A549 (cell line): Measurements from ENCODE around the gene TRIM17. TPM values are rescaled to one million over a fixed set of nuclear protein-coding genes. Genes with fewer than 3 reads are reported as not detected.

Source experiments
- ATAC-seq, 2 experiments: fragments of 200-7000 bp in 1 of 2; fragments of >200 bp in 1 of 2; cut with Nextera tagmentation in 1 of 2; cut with Tn5 transposase in 1 of 2; 3 replicates each; pipeline versions ENCODE4 v1.8.0 to v1.9.1; 2018 to 2020; ENCODE audit warnings: mild to moderate bottlenecking in 1 of 2, moderate library complexity in 1 of 2
- CTCF ChIA-PET: fragments of 300-600 bp; sonication (Branson Sonifier 250); formaldehyde crosslinking; extraction: SDS; loops from one replicate; lab custom pipeline; 2021; ENCODE audit warnings: antibody characterized with exemption, inconsistent platforms; lab: Yijun Ruan, JAX
- POLR2A ChIA-PET: fragments of 350-600 bp; formaldehyde crosslinking; extraction: SDS; loops from one replicate; lab custom pipeline; 2021; ENCODE audit warnings: antibody characterized with exemption, inconsistent platforms; lab: Yijun Ruan, JAX
- DNase-seq, 2 experiments: peaks; one replicate each; pipeline versions ENCODE4 v3.0.0 to v3.0.0-alpha.2; 2011 to 2016; ENCODE audit warnings: low read depth in 1 of 2, low spot score in 1 of 2
- FAIRE-seq: peaks from 2 replicates; lab custom pipeline; 2011; peaks lifted over from hg19 to GRCh38; lab: Jason Lieb, UNC
- H3K27ac ChIP-seq, 2 experiments: fragments of >200 bp; sonication (Bioruptor Twin); formaldehyde crosslinking; 3 replicates each; pipeline ENCODE4 v1.5.1; 2016 to 2017
- H3K4me1 ChIP-seq: fragments of >200 bp; sonication (Bioruptor Twin); formaldehyde crosslinking; 3 replicates; pipeline ENCODE4 v1.6.1; 2016
- H3K4me2 ChIP-seq: fragments of >200 bp; sonication (Bioruptor Twin); formaldehyde crosslinking; 3 replicates; pipeline ENCODE4 v1.6.1; 2016
- H3K4me3 ChIP-seq: fragments of >200 bp; sonication (Bioruptor Twin); formaldehyde crosslinking; 3 replicates; pipeline ENCODE4 v1.5.1; 2016
- H3K9me3 ChIP-seq: fragments of >200 bp; sonication (Bioruptor Twin); formaldehyde crosslinking; 3 replicates; pipeline ENCODE4 v1.6.1; 2016
- CBX8 ChIP-seq: fragments of 200-600 bp; sonication (generic); IDR thresholded peaks from 2 replicates; pipeline ENCODE4 v1.6.1; 2016
- ELK1 ChIP-seq: fragments of 150-350 bp; IDR thresholded peaks from 2 replicates; pipeline ENCODE4 v1.6.1; 2014; ENCODE audit warnings: low read depth, mild to moderate bottlenecking, low read length
- ESRRA ChIP-seq: fragments of 150-350 bp; IDR thresholded peaks from 2 replicates; pipeline ENCODE4 v1.6.1; 2014; ENCODE audit warnings: mild to moderate bottlenecking, low read length, borderline replicate concordance
- HDAC2 ChIP-seq: fragments of 200-600 bp; sonication (generic); IDR thresholded peaks from 2 replicates; pipeline ENCODE4 v1.6.1; 2016
- HEYL ChIP-seq: fragments of 250-450 bp; sonication (Bioruptor Pico); IDR thresholded peaks from 2 replicates; pipeline ENCODE4 v1.8.0; 2021; ENCODE audit warnings: mild to moderate bottlenecking, moderate library complexity
- NR3C1 ChIP-seq: fragments of >200 bp; sonication (Bioruptor Twin); formaldehyde crosslinking; IDR thresholded peaks from 3 replicates; pipeline ENCODE4 v1.6.1; 2017
- PHF8 ChIP-seq: fragments of 200-600 bp; sonication (generic); IDR thresholded peaks from 2 replicates; pipeline ENCODE4 v1.6.1; 2016; ENCODE audit warnings: low read depth, mild to moderate bottlenecking, antibody characterized with exemption, moderate library complexity, borderline replicate concordance
- RARB ChIP-seq: fragments of 250-450 bp; sonication (Bioruptor Pico); IDR thresholded peaks from 2 replicates; pipeline ENCODE4 v1.8.0; 2021; ENCODE audit warnings: mild to moderate bottlenecking, moderate library complexity
- REST ChIP-seq: fragments of 200-600 bp; sonication (generic); IDR thresholded peaks from 2 replicates; pipeline ENCODE4 v1.6.1; 2016; ENCODE audit warnings: antibody characterized with exemption, mild to moderate bottlenecking, moderate library complexity
- SREBF2 ChIP-seq: fragments of 450-650 bp; IDR thresholded peaks from 2 replicates; pipeline ENCODE4 v1.6.1; 2014; ENCODE audit warnings: mild to moderate bottlenecking, moderate library complexity
- WGBS: methylation state at CpG from one replicate; pipeline ENCODE4 v1.1.6; 2017; ENCODE audit errors: missing lambda C conversion rate; 5-methylcytosine and 5-hydroxymethylcytosine counted together
- polyA plus RNA-seq, 4 experiments: library from polyadenylated mRNA; depleted of rRNA in 3 of 4; stranded (reverse); fragments of >200 nt; fragmentation: RNase III in 1 of 4; extraction: RNeasy Plus Mini Kit Qiagen cat#74134 plus additional on column Dnase treatment in 1 of 4; gene quantifications; 2 replicates in 3 of 4; 3 replicates in 1 of 4; pipeline ENCODE4 v1.2.3, GENCODE V29; 2011 to 2017
- TF ChIP-seq, protein P1 (sequence below): fragments of >200 bp; sonication (Bioruptor Twin); formaldehyde crosslinking; IDR thresholded peaks from 3 replicates; pipeline ENCODE4 v1.5.1; 2016

The TRIM17 gene
- polyA plus RNA-seq, 2 of the 4 experiments (the other 2 are of a cell fraction), result not detected

DNA sequence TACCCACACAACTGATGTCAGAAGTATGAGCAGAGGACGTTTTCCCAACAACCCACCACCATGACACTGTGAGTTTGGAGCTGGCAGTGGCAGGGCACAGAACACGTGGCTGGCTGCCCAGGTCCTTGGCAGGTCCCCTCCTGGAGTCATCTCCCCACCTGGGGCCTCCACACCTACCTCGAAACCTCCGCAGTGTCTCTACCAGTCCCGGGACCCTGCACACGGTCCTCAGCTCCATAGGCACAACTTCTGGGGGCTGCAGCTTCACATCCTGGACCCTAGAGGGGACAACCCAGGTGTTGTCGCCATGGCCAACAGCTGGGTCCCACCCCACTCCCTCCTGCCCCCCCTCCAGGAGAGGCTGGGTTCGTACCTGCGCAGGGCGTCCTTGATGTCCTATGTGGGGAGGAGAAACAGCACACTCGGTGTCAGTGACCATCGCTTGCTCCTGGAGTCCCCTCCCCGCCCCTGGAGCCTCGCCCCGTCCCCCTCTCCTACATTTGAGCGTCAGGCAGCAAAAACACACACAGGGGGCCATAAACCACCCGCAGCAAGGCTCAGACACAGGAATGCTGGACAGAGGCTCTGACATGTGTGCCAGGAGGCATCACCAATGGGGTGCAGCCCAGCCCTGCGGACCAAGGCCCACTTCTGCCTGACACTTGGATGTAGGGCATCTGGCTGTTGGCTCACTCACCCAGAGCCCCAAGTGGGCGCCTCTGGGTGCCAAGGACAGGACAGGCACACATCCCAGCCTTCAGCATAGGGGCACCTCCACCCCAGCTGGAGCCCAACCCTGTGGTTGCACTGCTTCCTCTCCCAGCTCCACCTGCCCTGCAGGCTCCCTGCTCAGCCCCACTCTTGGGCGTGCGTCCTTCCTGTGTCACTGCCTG is 19.6 kb downstream of the TRIM17 start:
- TF ChIP-seq REST (no peak), HEYL (CRISPR knock-in tag) (no peak), PHF8 (no peak)
- TF ChIP-seq, all 56 proteins: peak for 0
- H3K9me3 ChIP-seq, result no peaks in the 10 kb centered on the region
- no peak for FAIRE-seq
- DNase-seq, result no peak
- POLR2A ChIA-PET, result interaction anchor here (0.8 kb wide), 1 partner anchor 10 kb away, joined by 4 read pairs; the partner anchor contains the start of gene TRIM11
- ATAC-seq, result no peak
- CTCF ChIA-PET, result interaction anchor here (0.5 kb wide), 1 partner anchor 10 kb away, joined by 3 read pairs; no protein-coding TSS in a partner anchor
- WGBS, result 86% methylated on average over 15 of the region's 21 CpGs
- H3K27ac ChIP-seq, result no peak overlapping the region
- H3K4me1 ChIP-seq, result peaks cover 12% of the 10 kb centered on the region
- H3K4me3 ChIP-seq, result no peak overlapping the region
- no peak overlapping the region for H3K4me2 ChIP-seq

GRCh38 chr1:228394571-228395394 is 21.9 kb downstream of the TRIM17 start:
- POLR2A ChIA-PET, result no interaction called here
- Histone ChIP-seq H3K27ac (no peak overlapping the region), H3K4me1 (peaks cover 13% of the 10 kb centered on the region), H3K9me3 (no peaks in the 10 kb centered on the region), H3K4me3 (no peak overlapping the region), H3K4me2 (no peak overlapping the region)
- TF ChIP-seq, protein P1, sequence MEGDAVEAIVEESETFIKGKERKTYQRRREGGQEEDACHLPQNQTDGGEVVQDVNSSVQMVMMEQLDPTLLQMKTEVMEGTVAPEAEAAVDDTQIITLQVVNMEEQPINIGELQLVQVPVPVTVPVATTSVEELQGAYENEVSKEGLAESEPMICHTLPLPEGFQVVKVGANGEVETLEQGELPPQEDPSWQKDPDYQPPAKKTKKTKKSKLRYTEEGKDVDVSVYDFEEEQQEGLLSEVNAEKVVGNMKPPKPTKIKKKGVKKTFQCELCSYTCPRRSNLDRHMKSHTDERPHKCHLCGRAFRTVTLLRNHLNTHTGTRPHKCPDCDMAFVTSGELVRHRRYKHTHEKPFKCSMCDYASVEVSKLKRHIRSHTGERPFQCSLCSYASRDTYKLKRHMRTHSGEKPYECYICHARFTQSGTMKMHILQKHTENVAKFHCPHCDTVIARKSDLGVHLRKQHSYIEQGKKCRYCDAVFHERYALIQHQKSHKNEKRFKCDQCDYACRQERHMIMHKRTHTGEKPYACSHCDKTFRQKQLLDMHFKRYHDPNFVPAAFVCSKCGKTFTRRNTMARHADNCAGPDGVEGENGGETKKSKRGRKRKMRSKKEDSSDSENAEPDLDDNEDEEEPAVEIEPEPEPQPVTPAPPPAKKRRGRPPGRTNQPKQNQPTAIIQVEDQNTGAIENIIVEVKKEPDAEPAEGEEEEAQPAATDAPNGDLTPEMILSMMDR, result no peak
- TF ChIP-seq RARB (CRISPR knock-in tag) (no peak), HEYL (CRISPR knock-in tag) (no peak), CBX8 (no peak), ELK1 (no peak), HDAC2 (no peak), SREBF2 (no peak), NR3C1 (no peak), ESRRA (no peak)
- WGBS, result 96% methylated on average over 38 of the region's 38 CpGs
- ATAC-seq (no peak), DNase-seq (no peak), FAIRE-seq (no peak)
- CTCF ChIA-PET, result interaction anchor here (0.6 to 3.6 kb wide), 6 partner anchors 10 to 396 kb away, joined by 3 to 30 read pairs (median 3); partner anchors contain the start of gene TRIM11
